Measurements from ENCODE around the gene ABCA6. TPM values are rescaled to one million over a fixed set of nuclear protein-coding genes. Genes with fewer than 3 reads are reported as not detected.

The ABCA6 gene
- total and polyA plus RNA-seq, 3 donors from 2014 or later: 3.1 to 16.4 (median 13.8) TPM

DNA sequence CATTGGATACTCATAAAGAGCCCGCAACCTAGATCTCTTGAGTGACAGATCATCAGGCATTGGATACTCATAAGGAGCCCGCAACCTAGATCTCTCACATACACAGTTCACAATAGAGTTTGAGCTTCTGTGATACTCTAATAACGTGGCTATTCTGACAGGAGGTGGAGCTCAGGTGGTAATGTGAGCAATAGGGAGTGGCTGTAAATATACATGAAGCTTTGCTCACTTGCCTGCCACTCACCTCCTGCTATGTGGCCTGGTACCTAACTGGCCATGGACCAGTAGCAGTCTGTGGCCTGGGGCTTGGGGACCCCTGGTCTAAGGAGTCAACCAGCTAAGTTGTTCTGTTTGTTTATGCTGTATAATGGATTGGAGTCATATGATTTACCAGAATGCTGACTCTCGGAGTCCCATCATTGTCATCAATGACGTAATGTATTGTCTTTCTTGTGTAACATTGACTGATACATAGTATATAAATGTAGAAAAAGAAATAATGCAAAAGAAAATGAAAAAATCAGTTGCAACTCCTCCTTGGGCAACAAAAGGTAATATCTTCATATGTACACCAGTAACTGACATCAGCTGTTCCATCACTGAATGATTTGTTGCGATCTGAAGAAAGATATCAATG, 98.5 kb downstream of the ABCA6 start:
- DNase-seq: no peak
- TF ChIP-seq POLR2A (IDR thresholded peaks at IDR 0.05) (no peak), CTCF (IDR thresholded peaks at IDR 0.05) (no peak)
- Histone ChIP-seq H3K4me3 (no peak overlapping the region), H3K9me3 (no peaks in the 10 kb centered on the region), H3K27me3 (no peaks in the 10 kb centered on the region), H3K27ac (peak overlapping the region; percentile 53 to 74), H3K4me1 (peaks cover 25% of the 10 kb centered on the region), H3K36me3 (ENCODE audit: low read depth, missing control alignments) (no peaks in the 10 kb centered on the region)
- intact Hi-C loops (cut with DNase I; ENCODE audit: low total_unique reads): no loop called here
- WGBS, 2 donors: 78 to 80% methylated on average over 6 of the region's 6 CpGs

DNA sequence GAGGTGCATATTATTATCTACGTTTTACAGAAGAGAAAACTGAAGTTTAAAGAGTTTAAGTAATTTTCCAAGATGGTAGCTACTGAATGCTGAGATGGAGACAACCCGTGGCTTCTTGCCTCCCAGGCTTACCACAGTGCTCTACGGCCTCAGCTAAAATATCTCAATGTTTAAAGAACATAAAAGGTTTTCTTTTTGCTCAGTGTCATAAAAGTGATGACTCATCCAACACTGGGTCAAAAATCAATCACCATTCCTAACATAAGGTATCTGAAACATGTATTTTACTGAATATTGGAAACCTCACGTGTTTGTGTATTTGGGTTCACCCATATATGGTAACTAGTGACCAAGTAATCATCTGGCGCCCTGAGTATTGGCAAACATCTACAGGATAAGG, 99.4 kb downstream of the ABCA6 start:
- TF ChIP-seq CTCF (IDR thresholded peaks at IDR 0.05): no peak
- no peak for TF ChIP-seq POLR2A (IDR thresholded peaks at IDR 0.05)
- no peaks in the 10 kb centered on the region for H3K36me3 ChIP-seq (ENCODE audit: low read depth, missing control alignments)
- H3K9me3 ChIP-seq: no peaks in the 10 kb centered on the region
- DNase-seq: no peak
- H3K27me3 ChIP-seq: no peaks in the 10 kb centered on the region
- H3K4me1 ChIP-seq: peaks cover 17% of the 10 kb centered on the region
- 88 to 89% methylated on average over 5 of the region's 5 CpGs for WGBS, 2 donors
- peak overlapping the region; percentile 53 to 74 for H3K27ac ChIP-seq
- H3K4me3 ChIP-seq: no peak overlapping the region
- intact Hi-C loops (cut with DNase I; ENCODE audit: low total_unique reads): no loop called here

GRCh38 chr17:69031839-69032238, 109.9 kb downstream of the ABCA6 start:
- Histone ChIP-seq H3K36me3 (ENCODE audit: low read depth, missing control alignments) (no peaks in the 10 kb centered on the region), H3K4me3 (no peak overlapping the region), H3K4me1 (no peaks in the 10 kb centered on the region), H3K27me3 (no peaks in the 10 kb centered on the region), H3K9me3 (no peaks in the 10 kb centered on the region), H3K27ac (no peak overlapping the region)
- intact Hi-C loops (cut with DNase I; ENCODE audit: low total_unique reads): no loop called here
- 89% methylated on average over 3 of the region's 3 CpGs for WGBS, 2 donors
- DNase-seq: no peak
- TF ChIP-seq POLR2A (IDR thresholded peaks at IDR 0.05) (no peak), CTCF (IDR thresholded peaks at IDR 0.05) (no peak)

- no peaks in the 10 kb centered on the region for H3K9me3 ChIP-seq
- no peak for DNase-seq
- H3K4me1 ChIP-seq: no peaks in the 10 kb centered on the region
- no peaks in the 10 kb centered on the region for H3K27me3 ChIP-seq
- intact Hi-C loops (cut with DNase I; ENCODE audit: low total_unique reads): no loop called here
- WGBS, 2 donors: 86 to 96% methylated on average over 1 of the region's 1 CpG
- TF ChIP-seq CTCF (IDR thresholded peaks at IDR 0.05): no peak
- TF ChIP-seq POLR2A (IDR thresholded peaks at IDR 0.05): no peak
- no peak overlapping the region for H3K4me3 ChIP-seq
- H3K27ac ChIP-seq: no peak overlapping the region
- H3K36me3 ChIP-seq (ENCODE audit: low read depth, missing control alignments): no peaks in the 10 kb centered on the region
These were observed 111.5 kb downstream of the ABCA6 start for GRCh38 chr17:69030169-69030568.

Small RNA genes lying within 50 kb of the gene (microRNA-seq; reads per million reads assigned to microRNA genes)
- gene MIR4524A (ENCODE audit: borderline number of aligned reads in 2 of 2, borderline replicate concordance in 1 of 2) (0 reads per million in 2 donors), gene MIR4524B (ENCODE audit: borderline number of aligned reads in 2 of 2, borderline replicate concordance in 1 of 2) (0 reads per million in 2 donors)

Small RNA genes lying within 50 kb of the gene (small RNA-seq; reads per million reads assigned to genes)
- 0 reads per million in 2 donors for gene MIR4524B

Other genes with a start within 250 kb of the ABCA6 start
- gene ABCA8, start 186.5 kb downstream of the ABCA6 start, total RNA-seq: 100 to 1,000 TPM; 188 to 249 TPM
- 45.6 TPM for gene ABCA8, start 186.5 kb downstream of the ABCA6 start, polyA plus RNA-seq (ENCODE audit: insufficient read depth, low read depth, low replicate concordance)
- gene ABCA9, start 81.0 kb downstream of the ABCA6 start, total RNA-seq: 10 to 100 TPM; 12.7 to 13.8 TPM
- gene ABCA9, start 81.0 kb downstream of the ABCA6 start, polyA plus RNA-seq (ENCODE audit: insufficient read depth, low read depth, low replicate concordance): 5.0 TPM
- 10 to 100 TPM; 11.5 to 13.6 TPM for gene ABCA10, start 86.9 kb upstream of the ABCA6 start, total RNA-seq
- 16.2 TPM for gene ABCA10, start 86.9 kb upstream of the ABCA6 start, polyA plus RNA-seq (ENCODE audit: insufficient read depth, low read depth, low replicate concordance)
- gene ABCA5, start 185.2 kb upstream of the ABCA6 start, total RNA-seq: 10 to 100 TPM; 50.6 to 59.8 TPM
- 22.6 TPM for gene ABCA5, start 185.2 kb upstream of the ABCA6 start, polyA plus RNA-seq (ENCODE audit: insufficient read depth, low read depth, low replicate concordance)

Measured in testis (tissue), 3 donors.